ENCODE data around the gene POLE2.

Gene POLE2

GRCh38 chr14:49614196-49614595, 73.8 kb downstream of the POLE2 start:
- TF ChIP-seq CTCF (IDR thresholded peaks at IDR 0.05; ENCODE audit: low read depth, low read length, missing control alignments), result no peak
- DNase-seq (ENCODE audit: extremely low read depth, low read depth), result no peak
- no peak overlapping the region for H3K4me3 ChIP-seq (replicated peaks; ENCODE audit: low read depth, low read length)

DNA sequence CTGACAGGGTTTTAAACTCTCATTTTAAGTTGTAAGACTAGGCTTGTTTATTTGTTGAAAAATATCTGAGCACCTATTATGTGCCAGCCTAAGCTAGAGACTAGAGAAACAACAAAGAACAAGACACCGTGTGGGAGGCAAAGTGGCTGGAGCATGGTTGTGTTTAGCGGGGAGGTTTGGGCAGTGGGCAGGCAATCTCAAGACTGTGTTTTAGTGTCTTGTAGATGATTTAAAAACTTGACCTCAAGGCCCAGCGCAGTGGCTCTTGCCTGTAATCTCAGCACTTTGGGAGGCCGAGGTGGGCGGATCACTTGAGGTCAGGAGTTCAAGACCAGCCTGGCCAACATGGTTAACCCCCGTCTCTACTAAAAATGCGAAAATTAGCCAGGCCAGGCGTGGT, 75.3 kb downstream of the POLE2 start:
- no peak overlapping the region for H3K4me3 ChIP-seq (replicated peaks; ENCODE audit: low read depth, low read length)
- TF ChIP-seq CTCF (IDR thresholded peaks at IDR 0.05; ENCODE audit: low read depth, low read length, missing control alignments), result no peak
- no peak for DNase-seq (ENCODE audit: extremely low read depth, low read depth)

DNA sequence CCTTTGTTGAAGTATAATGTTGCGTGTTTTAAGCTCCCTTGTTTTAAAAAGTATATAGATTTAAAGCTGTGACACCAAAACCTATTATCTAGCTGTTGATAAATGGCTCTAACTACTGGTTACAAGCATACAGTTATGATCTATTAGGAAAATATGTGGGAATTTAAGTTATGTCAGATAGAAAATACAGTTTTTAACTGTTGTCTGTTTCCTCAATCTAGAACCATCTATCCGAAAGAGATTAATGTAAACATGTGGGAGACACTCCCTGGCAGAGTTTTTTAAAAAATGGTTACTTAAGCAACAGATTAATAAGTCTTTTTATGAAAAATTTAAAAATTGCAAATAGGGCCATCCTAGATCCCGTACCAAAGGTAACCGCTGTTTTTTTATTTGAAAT, 75.8 kb downstream of the POLE2 start:
- TF ChIP-seq CTCF (IDR thresholded peaks at IDR 0.05; ENCODE audit: low read depth, low read length, missing control alignments), result no peak
- no peak overlapping the region for H3K4me3 ChIP-seq (replicated peaks; ENCODE audit: low read depth, low read length)
- no peak for DNase-seq (ENCODE audit: extremely low read depth, low read depth)

DNA sequence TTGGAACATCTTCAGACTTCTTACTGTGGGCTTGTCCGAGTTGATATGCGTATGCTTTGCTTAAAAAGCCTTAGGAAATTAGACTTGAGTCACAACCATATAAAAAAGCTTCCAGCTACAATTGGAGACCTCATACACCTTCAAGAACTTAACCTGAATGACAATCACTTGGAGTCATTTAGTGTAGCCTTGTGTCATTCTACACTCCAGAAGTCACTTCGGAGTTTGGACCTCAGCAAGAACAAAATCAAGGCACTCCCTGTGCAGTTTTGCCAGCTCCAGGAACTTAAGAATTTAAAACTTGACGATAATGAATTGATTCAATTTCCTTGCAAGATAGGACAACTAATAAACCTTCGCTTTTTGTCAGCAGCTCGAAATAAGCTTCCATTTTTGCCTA, 80.4 kb downstream of the POLE2 start:
- no peak for DNase-seq (ENCODE audit: extremely low read depth, low read depth)
- TF ChIP-seq CTCF (IDR thresholded peaks at IDR 0.05; ENCODE audit: low read depth, low read length, missing control alignments), result no peak
- H3K4me3 ChIP-seq (replicated peaks; ENCODE audit: low read depth, low read length), result no peak overlapping the region

DNA sequence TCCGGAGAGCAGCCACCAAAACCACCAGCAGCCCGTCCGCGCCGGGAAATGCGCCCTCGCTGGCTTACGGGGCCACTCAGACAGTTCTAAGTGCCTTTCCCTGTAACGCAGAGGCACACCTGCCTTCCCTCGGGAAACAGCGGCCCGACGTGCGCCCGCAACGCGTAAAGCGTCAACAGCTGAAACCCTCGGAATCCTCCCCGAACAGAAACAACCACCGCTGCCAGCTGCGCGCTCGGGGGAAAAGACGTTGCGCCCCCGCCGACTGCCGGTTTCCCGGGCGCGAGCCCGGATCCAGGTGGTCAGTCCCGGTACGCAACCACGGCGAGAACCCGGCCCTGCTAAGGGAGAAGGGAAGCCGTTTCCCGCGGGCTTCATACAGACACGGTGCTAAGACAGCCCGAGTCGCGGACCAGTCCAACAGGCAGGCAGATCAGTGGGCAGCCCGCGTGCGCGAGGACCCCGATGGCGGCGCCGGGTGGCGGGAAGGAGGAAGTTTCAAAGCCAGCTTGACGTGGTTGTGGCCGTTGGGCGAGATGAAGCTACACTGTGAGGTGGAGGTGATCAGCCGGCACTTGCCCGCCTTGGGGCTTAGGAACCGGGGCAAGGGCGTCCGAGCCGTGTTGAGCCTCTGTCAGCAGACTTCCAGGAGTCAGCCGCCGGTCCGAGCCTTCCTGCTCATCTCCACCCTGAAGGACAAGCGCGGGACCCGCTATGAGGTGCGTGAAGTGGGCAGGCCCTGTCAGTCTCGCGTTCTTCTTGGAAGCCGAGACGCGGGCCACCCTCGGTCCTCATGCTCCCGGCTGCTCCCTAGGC, 89.3 kb downstream of the POLE2 start, which contains the start of gene LRR1:
TSS of gene LRR1 (plus strand) at position 456 of the 816 bp plus-strand sequence. CDS start at position 537, 81 bp downstream.
- DNase-seq (ENCODE audit: extremely low read depth, low read depth), result no peak
- TF ChIP-seq CTCF (IDR thresholded peaks at IDR 0.05; ENCODE audit: low read depth, low read length, missing control alignments), result no peak
- peak within 1 kb of the TSS; percentile 95 for H3K4me3 ChIP-seq (replicated peaks; ENCODE audit: low read depth, low read length)

GRCh38 chr14:49598189-49598484, 89.9 kb downstream of the POLE2 start:
- TF ChIP-seq CTCF (IDR thresholded peaks at IDR 0.05; ENCODE audit: low read depth, low read length, missing control alignments), result no peak
- H3K4me3 ChIP-seq (replicated peaks; ENCODE audit: low read depth, low read length), result peak overlapping the region; percentile 95
- DNase-seq (ENCODE audit: extremely low read depth, low read depth), result no peak

Data from HFF-Myc (cell line).